Stimulated activated CD8-positive, alpha-beta memory T cell treated with anti-CD3 and anti-CD28 coated beads, Interleukin-12 subunit alpha, Interleukin-12 subunit beta, amount 100 ng/mL, for 1 hour (primary cell): ENCODE results near the gene GNA12.
A peak's percentile ranks its signal among the peaks of the same experiment; 100 is the strongest.

Experiments used
- DNase-seq: peaks from one replicate; pipeline ENCODE4 v3.0.0-alpha.2; 2020; ENCODE audit warnings: low read depth

GNA12 gene

GRCh38 chr7:2844153-2845033 is at the start of gene GNA12:
GNA12 (minus strand) TSS chr7:2844308; CDS start chr7:2844161, 147 bp downstream.
- peak; percentile 97 for DNase-seq

- DNase-seq: no peak
Observed at GRCh38 chr7:2893411-2893861, 49.3 kb upstream of the GNA12 start.

DNA sequence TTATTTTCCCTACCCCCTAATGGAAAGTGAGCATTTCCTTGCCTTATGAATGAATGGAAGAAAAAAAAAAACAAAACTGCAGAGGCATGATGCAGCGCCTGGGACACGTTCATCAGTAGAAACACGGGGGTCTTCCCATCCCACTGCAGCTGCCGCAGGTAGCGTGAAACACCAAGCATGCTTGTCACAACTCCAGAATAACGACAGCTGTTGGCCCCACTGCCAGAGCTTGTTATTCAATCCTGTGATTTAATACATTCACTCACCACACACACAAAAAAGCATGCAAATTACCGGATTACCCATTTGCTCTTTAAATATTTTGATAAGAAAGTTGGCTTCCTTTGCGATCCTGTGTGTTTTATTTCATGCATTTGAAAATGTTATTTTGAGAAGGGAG is 48.4 kb upstream of the GNA12 start:
- no peak for DNase-seq

DNA sequence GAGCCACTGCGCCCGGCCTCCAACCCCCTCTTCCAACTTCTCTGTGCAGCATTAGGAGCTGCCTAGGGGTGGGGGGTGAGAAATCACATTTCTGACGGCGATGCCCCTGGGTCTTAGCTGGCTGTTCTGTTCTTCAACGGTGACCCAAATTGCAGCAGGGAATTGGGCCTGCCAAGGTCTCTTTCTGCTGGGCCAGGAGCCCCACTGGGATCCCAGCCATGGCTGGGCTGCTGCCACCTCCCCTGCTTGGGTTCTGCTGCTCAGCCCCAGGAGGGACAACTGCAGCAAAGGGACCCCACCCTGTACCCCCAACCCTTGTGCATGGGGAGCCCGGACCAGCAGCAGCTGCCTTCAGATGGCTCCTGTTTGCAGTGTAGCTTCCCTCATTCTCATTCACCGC is 43.7 kb upstream of the GNA12 start:
- no peak for DNase-seq

DNA sequence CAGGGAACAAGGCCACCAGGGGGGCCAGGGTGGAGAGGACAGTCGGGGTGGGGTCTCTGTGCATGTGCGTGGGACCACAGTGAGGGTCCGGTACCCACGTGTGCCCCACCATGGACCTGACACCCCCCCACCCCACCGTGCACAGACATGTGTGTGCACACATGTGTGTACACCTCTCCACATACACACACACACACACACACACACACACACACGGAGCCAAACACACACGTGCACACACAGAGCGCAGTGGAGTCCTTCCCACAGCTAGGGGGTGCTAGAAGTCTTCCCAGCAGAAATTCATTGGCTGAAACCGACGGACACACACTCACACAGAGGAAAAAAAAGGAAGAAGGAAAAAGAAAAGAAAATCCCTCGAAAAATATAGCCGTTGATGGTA is 42.8 kb upstream of the GNA12 start:
- DNase-seq: no peak

- no peak for DNase-seq
Observed at GRCh38 chr7:2886391-2886790, 42.3 kb upstream of the GNA12 start.

- no peak for DNase-seq
Observed at GRCh38 chr7:2884161-2884560, 40.1 kb upstream of the GNA12 start.

GRCh38 chr7:2883101-2883500 is 39.0 kb upstream of the GNA12 start:
- DNase-seq: no peak

DNA sequence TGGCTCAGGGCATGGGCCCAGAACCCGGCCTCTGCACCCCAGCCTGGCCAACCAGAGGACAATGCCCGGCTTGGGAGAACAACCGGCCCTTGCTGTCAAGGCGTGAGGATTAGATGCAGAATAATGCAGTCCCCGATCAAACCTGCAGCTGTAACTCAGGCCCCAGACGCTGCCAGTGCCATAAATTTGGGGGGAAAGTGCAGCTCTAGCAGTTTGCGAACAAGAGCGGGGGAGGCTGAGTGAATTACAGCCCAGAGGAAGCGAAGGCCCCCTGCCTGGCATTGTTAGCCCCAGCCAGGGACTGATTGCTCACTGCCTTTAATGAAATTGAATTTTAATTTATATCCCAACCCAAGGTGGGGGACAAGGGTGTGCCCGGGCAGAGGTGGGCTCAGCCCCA is 38.0 kb upstream of the GNA12 start:
- no peak for DNase-seq

GRCh38 chr7:2880874-2881533 is 36.9 kb upstream of the GNA12 start:
- no peak for DNase-seq

DNA sequence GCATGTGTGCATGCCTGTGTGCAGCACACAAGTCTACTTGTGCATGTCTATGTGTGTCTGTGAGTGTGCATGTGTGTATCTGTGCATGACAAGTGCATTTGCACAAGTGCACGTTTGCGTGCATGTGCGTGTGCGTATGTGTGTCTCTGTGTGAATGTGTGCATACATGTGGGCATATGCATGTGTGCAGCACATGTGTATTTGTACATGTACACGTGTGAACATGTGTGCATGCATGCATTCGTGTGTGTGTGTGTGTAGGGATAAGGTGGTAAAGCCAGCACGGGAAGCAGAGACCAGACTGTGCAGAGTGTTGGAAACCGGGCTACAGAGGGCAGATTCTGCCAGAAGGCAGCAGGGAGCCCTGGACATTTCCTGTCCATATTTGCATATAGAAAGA is 35.9 kb upstream of the GNA12 start:
- no peak for DNase-seq

DNA sequence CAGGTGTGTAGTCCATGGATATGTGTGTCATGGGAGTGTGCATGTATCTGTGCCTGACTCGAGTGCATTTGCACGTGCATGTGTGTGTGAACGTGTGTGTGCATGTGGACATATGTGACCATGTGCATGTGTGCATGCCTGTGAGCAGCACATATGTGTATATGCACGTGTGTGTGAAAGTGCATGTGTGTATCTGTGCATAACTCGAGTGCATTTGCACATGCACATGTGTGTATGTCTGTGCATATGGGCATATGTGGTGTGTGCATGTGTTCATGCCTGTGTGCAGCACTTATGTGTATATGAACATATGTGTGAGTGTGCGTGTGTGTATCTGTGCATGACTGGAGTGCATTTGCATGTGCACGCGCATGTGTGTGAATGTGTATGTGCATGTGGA is 35.2 kb upstream of the GNA12 start:
- no peak for DNase-seq

GRCh38 chr7:2878306-2878705 is 34.2 kb upstream of the GNA12 start:
- no peak for DNase-seq

- DNase-seq: no peak
Observed at GRCh38 chr7:2876031-2876731, 32.1 kb upstream of the GNA12 start.

- no peak for DNase-seq
Observed at GRCh38 chr7:2873686-2874551, 29.8 kb upstream of the GNA12 start.

- DNase-seq: no peak
Observed at GRCh38 chr7:2873146-2873545, 29.0 kb upstream of the GNA12 start.

DNA sequence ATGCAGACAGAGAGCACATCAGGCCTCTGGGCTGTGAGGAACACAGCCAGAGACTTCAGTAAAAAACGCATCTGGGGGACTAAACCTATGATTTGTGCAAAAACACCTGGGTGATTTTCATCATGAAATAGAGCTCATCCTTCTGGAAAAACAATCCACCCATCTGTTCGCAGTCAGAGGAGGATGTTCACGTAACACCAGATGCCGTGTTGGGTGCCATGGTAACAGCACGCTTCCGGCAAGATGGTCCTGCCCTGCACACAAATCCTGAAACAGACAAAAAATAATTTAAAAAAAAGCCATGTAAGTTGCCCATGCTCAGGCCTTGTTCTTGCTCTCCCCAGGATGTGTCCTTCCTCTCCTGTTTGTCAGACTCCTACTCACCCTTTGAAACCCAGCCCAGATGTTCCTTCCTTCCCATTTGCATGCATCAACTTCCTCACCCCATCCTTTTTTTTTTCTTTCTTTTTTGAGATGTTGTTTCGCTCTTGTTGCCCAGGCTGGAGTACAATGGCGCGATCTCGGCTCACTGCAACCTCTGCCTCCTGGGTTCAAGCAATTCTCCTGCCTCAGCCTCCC is 28.3 kb upstream of the GNA12 start:
- DNase-seq: no peak

GRCh38 chr7:2870471-2870931 is 26.4 kb upstream of the GNA12 start:
- no peak for DNase-seq

GRCh38 chr7:2869981-2870380 is 25.9 kb upstream of the GNA12 start:
- DNase-seq: no peak

GRCh38 chr7:2866601-2867000 is 22.5 kb upstream of the GNA12 start:
- no peak for DNase-seq

- DNase-seq: peak; percentile 63
Observed at GRCh38 chr7:2864999-2865670, 21.0 kb upstream of the GNA12 start.
